ENCODE results near the gene ARL15. TPM values are rescaled to one million over a fixed set of nuclear protein-coding genes. Genes with fewer than 3 reads are reported as not detected.
"Not testable (repeated sequence)": the region's sequence is repeated elsewhere in the genome, so short reads cannot be mapped to it uniquely, and the experiment has no call there.

Gene ARL15
- total RNA-seq, 1 donor from 2014 or later = 125 TPM

DNA sequence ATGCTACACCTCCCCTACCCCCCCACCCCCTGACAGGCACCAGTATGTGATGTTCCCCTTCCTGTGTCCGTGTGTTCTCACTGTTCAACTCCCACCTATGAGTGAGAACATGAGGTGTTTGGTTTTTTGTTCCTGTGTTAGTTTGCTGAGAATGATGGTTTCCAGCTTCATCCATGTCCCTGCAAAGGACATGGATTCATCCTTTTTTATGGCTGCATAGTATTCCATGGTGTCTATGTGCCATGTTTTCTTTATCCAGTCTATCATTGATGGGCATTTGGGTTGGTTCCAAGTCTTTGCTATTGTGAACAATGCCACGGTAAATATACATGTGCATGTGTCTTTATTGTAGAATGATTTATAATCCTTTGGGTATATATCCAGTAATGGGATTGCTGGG, 328.1 kb downstream of the ARL15 start:
- not testable (repeated sequence) for DNase-seq

DNA sequence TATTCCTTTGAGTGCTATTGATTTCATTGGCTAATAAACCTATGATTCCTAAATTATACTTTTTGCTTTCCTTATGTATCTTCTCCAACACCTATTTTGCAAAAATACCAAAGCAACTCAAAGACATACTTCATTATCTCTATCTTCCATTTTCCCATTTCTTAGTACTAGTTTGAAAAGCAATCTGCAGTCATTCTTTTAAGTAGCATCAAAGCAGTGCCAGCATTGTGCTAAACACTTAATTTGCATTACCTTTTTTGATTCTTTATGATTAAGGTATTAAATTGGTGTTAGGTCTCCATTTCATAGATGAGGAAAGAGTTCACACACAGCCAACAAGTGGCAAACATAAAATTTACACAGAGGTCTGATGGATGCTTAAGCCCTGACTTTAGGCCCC, 330.3 kb downstream of the ARL15 start:
- DNase-seq = no peak

DNA sequence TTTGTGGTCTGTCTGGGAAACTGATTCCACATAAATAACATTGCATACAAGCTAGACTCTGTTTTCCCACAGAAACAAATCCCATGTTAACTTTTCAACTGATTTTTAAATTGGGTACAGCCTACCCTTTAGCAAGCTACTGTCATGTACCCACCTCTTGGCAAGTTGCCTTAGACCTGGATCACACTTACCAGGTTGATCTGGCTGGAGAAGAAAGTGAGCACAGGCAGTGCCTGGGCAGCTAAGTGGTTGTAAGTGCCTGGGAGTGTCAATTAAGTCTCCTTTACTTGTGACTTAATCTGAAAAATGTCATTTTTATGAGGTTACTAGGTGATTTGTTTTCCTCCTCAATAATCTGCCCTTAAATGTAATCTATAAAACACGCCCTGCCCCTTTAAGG, 336.4 kb downstream of the ARL15 start:
- no peak for DNase-seq

DNA sequence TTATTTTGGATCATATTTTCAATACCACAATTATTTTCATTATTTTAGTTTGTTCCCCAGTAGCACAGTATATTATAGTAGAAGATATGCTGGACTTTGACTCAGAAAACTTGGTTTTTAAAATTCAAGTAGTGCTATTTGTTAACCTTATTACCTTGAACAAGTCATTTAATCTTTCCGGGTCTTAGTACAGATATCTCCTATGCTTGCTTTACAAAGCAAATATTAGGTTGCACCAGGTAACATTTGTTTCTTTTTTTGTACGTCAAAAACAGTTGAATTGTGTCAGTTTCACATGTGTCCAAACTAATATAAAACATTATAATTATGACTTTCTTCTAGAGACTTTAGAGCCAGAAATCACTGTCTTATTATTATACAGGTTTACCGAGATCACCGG, 338.1 kb downstream of the ARL15 start:
- no peak for DNase-seq

DNA sequence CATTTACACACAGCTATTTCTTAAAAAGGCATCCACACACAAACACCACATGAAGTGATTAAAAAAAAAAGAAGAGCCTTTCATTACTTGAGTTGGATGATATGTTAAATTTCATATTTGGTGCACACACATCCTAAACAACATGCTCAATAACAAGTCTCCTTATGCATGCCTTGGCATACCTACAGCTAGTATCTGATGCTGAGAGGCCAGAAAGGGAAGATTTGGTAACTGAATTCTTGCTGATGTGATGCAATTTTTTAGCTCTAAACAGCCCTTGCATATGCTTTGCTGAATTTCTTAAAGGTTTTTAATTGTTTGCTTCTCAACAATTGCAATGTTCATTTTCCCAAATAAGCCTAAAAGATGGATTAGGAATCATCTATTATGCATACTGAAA, 338.8 kb downstream of the ARL15 start:
- no peak for DNase-seq

DNA sequence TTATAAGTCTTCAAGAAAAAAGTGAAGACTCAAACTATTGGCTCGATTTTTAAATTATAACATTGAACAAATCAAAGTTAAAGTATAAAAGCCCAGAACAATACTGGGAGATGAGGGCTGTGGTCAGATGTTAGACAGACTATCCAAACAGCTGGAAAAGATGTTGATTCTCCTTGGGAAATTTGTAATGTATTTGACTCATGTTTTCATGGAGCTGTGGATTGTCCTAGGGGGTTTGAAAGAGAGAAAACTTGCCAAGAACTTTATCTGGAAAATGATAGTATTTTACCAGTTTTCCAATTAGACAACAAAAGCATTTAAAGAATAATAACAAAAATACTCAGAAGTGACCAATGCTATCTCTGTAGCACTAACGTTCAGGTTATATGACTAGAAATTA, 339.2 kb downstream of the ARL15 start:
- DNase-seq = no peak

DNA sequence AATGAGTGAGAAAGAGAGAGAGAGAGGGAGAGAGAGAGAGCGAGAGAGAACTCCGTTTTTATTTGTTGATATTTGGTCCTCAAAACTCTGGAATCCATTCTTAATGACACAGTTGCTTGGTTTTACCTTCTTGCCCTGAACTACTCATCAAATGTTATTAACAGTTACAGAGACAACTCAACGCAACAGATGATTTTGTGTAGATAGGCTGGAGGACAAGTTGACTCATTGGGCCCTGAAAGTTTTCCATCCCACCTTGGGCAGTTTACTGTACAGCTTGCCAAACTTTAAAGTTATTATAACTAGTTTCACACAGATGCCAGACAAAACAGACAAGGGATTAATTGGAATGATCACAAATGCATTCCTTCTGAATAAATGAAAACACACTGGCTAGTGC, 339.9 kb downstream of the ARL15 start:
- no peak for DNase-seq

DNA sequence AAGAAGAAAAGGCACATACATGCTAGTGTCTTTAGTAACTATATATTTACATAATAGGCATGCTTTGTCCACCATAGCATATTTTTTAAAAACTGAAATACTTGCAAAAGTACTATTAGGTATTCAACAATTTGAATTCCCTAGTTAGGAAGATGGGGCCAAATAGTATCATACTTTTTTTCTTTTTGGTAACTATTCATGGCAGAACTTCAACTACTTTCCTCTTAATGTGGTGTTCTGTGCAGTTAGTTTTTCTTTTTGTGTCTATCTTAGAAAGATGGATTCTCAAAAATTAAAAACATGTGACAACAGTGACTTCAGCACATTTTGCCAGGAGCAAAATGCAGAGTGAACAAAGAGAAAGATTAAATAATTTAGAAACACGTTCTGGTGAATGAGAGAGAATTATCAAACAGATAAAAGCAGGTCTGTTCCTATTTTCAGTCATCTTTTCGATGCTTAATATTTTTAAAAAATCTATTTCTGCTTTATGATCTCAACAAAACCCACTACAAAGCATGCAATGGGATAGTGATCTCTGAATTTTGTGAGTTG, 341.1 kb downstream of the ARL15 start:
- DNase-seq = no peak

DNA sequence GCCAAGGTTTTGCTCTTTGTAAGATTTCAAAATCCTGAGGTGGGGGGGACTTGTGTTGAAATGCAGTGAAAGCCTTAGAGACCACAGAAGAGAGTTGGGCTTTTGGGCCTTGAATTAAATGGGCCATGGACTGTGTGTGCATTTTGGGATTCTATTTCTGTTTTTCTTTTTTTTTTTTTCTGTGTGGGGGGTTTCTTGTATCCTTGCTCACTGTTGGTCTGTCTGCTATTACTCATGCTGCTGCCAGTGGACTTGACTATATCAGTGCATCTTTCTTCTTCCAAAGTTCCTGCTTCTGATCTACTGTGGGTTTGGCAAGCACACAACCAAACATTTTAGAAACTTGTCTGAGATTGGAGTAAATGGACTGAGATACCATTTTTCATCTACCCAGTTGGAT, 344.9 kb downstream of the ARL15 start:
- no peak for DNase-seq

DNA sequence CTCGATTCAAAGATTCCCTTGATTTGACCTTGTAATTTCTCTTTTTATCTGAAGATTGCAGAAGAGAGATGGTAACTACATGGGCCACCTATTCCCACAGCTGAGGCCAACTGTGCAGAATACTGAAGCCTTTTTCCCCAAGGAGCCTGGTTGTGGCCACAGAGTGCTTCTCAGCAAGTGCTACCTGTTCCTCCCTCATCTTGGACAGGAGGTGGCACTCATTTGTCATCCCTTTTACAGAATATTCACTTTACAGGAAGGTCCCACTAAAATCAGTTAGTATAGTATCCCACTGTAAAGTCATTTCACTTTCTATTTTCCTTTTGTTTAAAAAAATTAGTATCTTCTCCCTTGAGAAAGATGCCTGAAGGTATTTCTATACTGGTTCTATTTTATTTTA, 346.4 kb downstream of the ARL15 start:
- no peak for DNase-seq

DNA sequence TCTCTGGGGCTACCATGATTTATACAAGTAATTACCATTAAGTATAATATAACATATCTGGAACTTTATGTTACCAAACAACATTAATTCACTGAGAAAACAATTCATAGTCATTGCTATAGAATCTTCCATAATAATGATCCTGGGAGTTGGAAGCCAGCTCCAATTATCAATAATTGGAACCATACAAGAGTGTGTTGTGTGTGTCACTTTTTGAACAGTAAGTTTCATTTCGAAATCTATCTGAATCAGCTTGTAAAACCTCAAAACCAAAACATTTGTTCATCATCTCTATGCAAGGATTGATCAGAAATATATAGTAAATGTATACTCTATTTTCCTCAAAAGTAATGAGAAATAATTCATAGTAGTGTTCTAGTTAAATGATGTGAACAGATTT, 348.1 kb downstream of the ARL15 start:
- no peak for DNase-seq

DNA sequence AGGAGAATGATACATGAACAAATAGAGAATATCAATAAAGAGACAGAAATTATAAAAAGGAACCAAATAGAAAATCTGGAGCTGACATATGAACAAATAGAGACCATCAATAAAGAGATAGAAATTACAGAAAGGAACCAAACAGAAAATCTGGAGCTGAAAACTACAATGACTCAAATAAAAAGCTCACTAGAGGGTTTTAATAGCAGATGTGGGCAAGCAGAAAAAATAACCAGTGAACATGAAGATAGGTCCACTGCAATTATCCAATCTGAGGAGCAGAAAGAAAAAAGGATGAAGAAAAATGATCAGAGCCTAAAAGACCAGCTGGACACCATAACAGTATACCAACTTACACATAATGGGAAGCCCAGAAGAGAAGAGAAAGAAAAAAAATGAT, 353.7 kb downstream of the ARL15 start:
- DNase-seq = no peak

DNA sequence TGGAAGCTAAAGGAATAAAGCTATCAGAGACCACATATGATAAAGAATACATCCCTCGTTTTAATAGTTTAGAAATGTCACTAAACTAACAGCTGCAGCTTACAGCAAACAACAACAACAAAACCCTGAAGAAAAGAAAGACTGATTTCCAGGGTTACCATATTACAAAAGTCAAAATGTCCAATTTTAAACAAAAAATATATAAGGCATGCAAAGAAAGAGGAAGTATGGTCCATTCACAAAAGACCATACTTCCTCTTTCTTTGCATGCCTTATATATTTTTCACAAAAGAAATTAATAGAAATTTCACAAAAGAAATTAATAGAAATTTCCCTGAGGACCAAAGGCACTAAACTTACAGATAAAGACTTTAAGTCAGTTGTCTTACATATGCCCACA, 354.2 kb downstream of the ARL15 start:
- no peak for DNase-seq

DNA sequence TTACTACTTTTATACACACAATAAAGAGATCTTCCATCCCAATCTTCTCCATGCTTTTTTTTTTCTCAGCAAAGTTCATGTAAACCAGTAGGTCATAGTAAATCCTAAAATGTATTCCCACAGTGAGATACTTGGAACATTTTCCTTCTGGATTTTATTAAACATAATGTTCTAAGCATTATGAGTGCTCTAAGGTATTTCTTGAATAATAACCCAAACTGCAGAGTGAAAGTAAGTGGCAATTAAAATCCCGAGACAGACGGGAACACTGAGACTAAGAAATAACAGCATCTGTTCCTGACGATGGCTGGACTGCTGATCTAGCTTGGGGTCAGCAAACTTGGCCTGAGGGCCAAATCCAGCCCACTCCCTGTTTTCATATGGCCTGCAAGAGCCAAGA, 359.8 kb downstream of the ARL15 start:
- DNase-seq = no peak

DNA sequence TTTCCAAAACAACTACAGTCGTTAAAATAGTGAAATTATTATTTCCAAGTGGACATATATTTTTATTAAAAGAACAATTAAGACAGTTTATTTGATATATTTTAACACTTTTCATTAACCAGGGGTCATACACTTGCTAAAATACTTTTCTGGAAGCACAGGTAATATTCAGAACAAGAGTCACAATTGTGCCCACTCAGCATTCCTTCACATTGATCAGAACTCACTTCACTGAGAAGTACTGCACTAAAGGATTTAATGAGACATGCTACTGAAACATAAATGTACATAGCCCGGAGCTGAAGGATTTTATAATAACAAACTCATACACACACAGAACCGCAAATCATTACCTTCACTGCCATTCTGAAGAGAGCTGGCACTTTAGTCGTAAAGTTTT, 361.8 kb downstream of the ARL15 start:
- no peak for DNase-seq

DNA sequence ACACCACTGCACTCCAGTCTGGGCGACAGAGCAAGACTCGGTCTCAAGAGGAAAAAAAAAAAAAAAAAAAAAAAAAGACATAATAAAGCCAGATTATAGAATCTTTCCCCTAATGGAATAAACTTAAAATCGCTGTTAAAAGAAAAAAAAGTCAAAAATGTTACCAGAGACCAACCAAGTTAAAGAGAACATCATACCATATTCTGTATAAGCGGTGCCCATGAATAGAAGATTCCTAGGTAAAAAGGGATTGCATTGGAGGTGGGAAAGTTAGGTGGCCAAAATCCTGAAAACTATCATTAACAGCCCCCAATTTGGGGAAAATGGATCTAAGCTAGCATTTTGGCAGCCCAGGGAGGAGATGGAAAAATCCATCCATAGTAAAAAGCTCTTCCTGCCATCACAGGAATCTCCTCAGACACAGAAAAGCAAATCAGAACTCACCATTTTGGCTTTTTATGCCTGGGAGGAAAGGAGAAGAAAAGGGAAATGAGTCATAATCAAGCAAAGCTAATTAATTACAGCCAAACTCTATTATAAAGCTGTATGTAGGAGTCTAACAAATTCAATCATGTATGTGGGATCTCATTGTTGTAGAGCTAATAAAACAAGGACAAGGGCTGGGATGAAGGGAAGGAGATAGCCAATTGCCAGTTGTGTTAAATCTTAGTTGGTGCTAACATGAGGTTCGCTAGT, 363.8 kb downstream of the ARL15 start:
- DNase-seq = no peak

DNA sequence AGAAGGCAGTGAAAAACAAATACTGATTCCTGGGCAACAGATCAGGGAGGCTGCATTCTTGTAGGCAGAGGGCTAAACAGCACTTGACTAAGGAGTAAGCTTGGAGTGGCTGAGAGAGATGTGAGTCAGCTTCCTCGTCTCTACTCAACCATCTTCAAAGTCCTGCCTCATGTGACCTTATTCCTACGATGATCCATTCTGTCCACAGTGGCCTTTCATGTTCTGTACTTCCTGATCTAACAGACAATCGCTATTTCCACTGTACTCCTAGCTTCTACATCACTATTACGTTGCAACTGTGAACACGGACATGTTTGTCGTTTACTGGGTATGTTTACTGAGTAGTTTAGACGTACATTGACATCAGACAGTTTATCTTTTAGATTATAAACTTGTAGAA, 365.4 kb downstream of the ARL15 start:
- no peak for DNase-seq

DNA sequence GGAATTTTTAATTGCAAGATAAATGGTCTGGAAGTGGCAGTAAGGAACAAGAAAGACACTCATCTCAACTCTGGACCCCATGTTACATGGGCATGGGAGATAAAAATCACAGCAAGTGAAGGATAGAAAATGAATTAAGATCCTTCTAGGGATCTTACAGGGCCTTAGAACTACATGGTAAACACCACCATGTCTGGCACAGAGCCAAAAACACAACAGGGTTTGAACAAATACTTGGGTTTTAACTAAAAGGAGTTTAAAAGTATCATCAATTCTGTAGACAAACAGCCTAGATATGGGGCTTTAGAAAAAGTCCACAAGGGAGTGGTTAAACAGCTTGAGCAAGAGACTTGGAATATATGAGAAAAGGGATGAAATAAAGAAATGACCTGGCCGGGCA, 366.4 kb downstream of the ARL15 start:
- no peak for DNase-seq

DNA sequence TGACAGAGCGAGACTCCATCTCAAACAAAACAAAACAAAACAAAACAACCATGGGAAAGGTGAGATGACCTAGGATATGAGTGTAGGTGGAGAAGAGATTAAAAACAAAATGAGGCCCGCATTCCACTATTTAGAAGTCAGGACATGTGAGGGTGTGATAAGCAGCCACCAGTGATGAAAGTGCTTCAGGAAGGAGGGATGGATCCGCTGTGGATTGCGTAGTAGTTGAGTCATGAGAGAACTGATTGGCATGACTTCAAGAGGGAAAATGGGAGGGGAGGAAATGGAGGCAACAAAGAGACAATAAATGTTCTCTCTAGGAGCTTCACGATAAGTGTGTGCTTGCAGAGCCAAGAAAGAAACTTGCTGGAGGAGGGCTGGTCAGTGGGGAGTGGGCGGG, 367.6 kb downstream of the ARL15 start:
- DNase-seq = no peak

DNA sequence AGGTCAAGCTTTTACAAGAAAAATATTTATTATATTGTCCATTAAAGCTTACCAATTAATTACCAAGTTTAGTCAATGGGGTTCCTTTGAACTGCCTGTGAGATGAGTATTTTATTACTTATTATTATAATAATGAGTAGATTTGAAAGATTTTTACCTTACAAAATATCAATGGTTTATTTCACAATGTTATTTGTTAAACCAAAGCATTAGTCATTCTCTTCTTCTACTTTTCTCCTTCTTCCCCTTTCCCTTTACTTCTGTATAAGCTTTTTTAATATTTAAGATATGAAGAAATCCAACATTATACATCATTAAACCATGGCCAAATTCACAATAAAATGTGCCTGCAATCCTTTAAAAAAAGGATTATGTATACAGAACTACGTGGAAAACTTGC, 369.5 kb downstream of the ARL15 start:
- no peak for DNase-seq

DNA sequence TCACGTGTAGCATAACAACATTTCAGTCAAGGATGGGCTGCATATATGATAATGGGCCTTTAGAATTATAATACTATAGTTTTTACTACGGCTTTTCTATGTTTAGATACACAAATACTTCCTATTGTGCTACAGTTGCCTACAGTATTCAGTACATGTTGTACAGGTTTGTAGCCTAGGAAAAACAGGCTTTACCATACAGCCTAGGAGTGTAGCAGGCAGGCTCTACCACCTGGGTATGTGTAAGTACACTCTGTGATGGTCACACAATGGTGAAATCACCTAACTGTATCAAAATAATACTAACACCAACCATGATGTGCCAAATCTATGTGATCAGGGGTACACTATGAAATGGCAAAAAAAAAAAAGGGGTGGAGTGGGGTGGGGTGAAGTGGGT, 372.9 kb downstream of the ARL15 start:
- no peak for DNase-seq

DNA sequence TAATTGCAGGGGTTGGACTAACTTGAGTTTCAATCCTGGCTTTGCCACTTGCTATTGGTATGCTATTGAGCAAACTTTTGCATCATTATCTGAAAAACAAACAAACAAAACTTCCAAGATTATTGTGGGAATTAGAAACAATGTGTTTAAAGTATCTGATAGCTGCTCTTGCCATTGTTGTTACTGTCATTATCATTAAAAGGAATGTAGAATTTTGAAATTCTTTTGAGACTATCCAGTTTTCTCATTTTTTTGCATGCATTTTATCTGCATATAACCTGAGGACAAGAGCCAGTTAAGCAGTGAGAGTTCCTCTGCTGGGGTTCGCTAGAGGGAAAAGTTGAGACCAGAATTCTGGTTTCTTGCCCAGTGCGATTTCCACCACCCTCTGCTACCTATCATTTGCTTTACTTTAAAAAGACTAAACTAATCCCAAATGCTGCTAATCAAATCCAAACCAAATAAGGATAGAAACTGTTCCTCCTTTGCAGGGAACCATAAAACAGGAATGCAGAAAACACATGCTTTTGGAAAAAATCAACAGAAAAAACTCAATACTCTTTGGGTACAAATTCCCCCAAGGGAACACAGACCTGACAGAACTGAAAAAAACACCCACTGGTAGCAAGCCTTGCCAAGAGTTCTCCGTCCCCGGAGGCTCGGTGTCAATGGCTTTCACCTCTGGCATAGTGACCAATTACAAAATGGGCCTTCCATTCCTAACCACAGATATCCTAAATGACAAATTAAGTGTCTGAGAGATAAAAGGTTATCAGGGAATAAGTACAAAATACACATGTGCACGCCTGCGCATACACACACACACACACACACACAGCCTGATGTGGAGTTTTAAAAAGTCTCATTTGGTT, 373.7 kb downstream of the ARL15 start:
- DNase-seq = no peak

DNA sequence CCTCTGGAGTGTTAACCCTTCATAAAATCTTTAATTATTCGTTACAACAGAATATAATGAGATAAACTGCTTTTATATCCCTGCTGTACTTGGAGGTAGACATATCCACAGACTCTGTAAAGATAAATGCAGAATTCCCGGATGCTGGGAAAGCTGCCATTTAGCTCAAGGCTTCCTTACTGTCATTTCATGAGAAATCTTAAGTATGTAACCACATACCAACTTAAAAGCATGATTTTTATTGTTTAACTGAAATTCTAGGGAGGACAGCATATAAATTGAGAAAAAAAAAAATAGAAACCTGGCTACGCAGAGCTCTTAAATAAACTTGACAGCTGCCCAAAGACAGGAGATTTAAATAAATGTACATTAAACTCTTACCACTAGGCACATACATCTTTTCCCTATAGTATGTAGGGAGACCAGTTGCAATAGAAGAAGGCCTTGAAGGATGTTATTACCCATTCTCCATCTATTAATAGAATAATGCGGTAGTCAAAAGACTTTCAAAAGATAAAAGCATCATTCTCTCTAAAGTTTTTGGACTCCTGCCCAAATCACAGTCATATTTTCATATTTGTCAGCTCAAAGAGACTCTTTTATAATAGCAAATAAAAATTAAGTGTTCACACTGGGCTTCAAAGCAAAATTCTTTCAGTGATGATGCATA, 376.1 kb downstream of the ARL15 start:
- no peak for DNase-seq
